Nephron progenitor cell (in vitro differentiated cells): Measurements from ENCODE around the gene RAD1.

Experiments
- DNase-seq: peaks from one replicate; pipeline ENCODE4 v3.0.0; 2021
- H3K27ac Mint-ChIP-seq: 2 replicates; pipeline ENCODE4 v1.8.0; 2021; ENCODE audit warnings: mild to moderate bottlenecking, moderate library complexity, mixed read lengths
- H3K27me3 Mint-ChIP-seq: 2 replicates; pipeline ENCODE4 v1.8.0; 2021; ENCODE audit warnings: mild to moderate bottlenecking, low read depth, mixed read lengths; ENCODE audit not compliant: poor library complexity
- H3K36me3 Mint-ChIP-seq: 2 replicates; pipeline ENCODE4 v1.8.0; 2021; ENCODE audit warnings: low read depth, mixed read lengths
- H3K4me1 Mint-ChIP-seq: 2 replicates; pipeline ENCODE4 v1.8.0; 2021; ENCODE audit warnings: mixed read lengths
- H3K4me3 Mint-ChIP-seq: 2 replicates; pipeline ENCODE4 v1.8.0; 2021; ENCODE audit warnings: mild to moderate bottlenecking, moderate library complexity, mixed read lengths
- H3K9me3 Mint-ChIP-seq: 2 replicates; pipeline ENCODE4 v1.8.0; 2021; ENCODE audit warnings: mild to moderate bottlenecking, moderate library complexity, mixed read lengths
- CTCF ChIP-seq: fragments of 200-600 bp; sonication (generic); IDR thresholded peaks from 2 replicates; pipeline ENCODE4 v1.5.0; 2021; ENCODE audit warnings: antibody characterized with exemption

Gene RAD1

DNA sequence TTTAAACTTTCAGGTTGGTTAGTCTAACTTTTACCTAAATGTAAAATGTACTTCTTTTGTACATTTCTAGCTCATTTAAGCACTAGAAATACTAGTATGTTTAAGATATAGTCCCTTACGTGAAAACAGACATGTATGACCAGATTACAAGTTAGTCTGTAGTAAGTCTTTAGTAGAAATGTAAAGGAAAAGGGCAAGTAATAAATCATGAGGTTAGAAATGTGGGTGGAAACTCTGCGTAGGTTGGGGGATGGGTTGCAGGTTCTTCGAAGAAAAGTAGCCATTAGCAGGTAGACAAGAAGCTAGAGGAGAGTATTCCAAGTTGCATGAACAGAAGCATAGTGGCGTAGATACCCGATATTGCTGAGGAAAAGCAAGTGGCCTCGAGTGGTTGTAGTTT lies 22.9 kb downstream of the RAD1 start:
- peaks cover 9% of the 10 kb centered on the region for H3K4me1 Mint-ChIP-seq
- no peak for TF ChIP-seq CTCF
- no peak overlapping the region for H3K4me3 Mint-ChIP-seq
- H3K27me3 Mint-ChIP-seq = peaks cover 5% of the 10 kb centered on the region
- no peak overlapping the region for H3K27ac Mint-ChIP-seq
- no peak for DNase-seq
- H3K9me3 Mint-ChIP-seq = no peaks in the 10 kb centered on the region
- no peaks in the 10 kb centered on the region for H3K36me3 Mint-ChIP-seq

DNA sequence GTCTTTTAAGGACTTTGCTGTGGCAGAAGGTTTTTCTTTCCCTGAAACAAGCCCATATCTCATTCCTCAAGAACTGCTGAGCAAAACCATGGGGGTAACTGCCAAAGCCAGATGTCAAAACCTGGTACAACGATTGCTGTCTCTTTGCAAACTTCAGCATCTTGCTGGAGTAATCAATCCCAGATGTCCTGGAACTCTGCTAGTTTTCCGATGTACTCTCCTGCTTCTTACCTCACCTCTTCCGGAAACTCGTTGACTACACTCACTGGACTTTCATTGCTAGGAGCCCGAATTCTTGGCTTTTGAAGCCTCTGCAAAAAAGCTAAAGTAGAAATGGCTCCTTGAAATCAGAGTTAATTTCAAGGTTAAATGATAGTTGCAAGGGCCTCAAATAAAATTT lies 23.3 kb downstream of the RAD1 start:
- Mint-ChIP-seq H3K9me3 (no peaks in the 10 kb centered on the region), H3K4me1 (peaks cover 9% of the 10 kb centered on the region), H3K4me3 (no peak overlapping the region), H3K27me3 (peaks cover 8% of the 10 kb centered on the region), H3K27ac (no peak overlapping the region), H3K36me3 (no peaks in the 10 kb centered on the region)
- TF ChIP-seq CTCF = no peak
- DNase-seq = no peak

DNA sequence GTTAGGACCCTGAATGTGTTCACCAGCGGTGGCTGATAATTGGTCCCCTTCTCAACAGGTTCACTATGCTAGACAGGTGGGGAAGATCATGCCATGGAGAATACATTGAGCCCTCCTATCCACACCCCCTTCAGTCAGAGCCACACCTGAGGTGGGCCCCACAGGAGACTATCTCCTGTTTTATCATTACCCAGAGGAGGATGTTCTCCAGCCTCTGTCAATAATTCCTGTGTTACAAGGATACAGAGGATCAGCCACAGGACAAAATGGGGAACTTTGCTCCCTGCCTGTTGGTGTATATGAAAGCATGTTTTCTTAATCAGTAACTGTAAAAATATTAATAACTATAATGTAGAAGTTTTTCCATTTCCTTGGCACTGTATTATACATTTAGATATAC lies 25.9 kb downstream of the RAD1 start:
- peaks cover 9% of the 10 kb centered on the region for H3K27me3 Mint-ChIP-seq
- no peaks in the 10 kb centered on the region for H3K36me3 Mint-ChIP-seq
- H3K27ac Mint-ChIP-seq = no peak overlapping the region
- DNase-seq = no peak
- no peaks in the 10 kb centered on the region for H3K9me3 Mint-ChIP-seq
- TF ChIP-seq CTCF = no peak
- peaks cover 9% of the 10 kb centered on the region for H3K4me1 Mint-ChIP-seq
- H3K4me3 Mint-ChIP-seq = no peak overlapping the region

- no peak for DNase-seq
- Mint-ChIP-seq H3K27me3 (peaks cover 9% of the 10 kb centered on the region), H3K4me3 (no peak overlapping the region), H3K36me3 (no peaks in the 10 kb centered on the region), H3K27ac (no peak overlapping the region), H3K4me1 (no peaks in the 10 kb centered on the region), H3K9me3 (no peaks in the 10 kb centered on the region)
- TF ChIP-seq CTCF = no peak
Measured at GRCh38 chr5:34886392-34887119, 28.7 kb downstream of the RAD1 start.

DNA sequence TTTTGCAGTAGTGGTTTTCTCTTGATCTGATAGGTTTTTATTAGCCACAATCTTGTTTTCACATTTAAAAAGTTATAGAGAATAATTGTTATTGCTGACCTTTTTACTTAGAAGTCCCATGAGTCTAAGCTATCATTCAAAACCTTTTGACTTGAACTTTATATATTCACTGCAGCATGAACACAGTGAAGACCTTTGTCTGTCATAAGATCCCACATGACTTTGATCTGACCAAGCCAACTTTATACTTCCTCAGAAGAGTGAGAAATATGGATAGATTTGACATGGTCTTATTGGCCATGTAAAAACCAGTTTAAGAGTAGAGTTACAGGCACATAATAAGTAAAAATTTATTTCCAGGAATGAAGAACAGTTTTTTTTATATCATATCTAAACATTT lies 34.1 kb downstream of the RAD1 start:
- peaks cover 19% of the 10 kb centered on the region for H3K9me3 Mint-ChIP-seq
- no peak overlapping the region for H3K27ac Mint-ChIP-seq
- TF ChIP-seq CTCF = no peak
- no peak for DNase-seq
- no peak overlapping the region for H3K4me3 Mint-ChIP-seq
- H3K27me3 Mint-ChIP-seq = no peaks in the 10 kb centered on the region
- no peaks in the 10 kb centered on the region for H3K4me1 Mint-ChIP-seq
- H3K36me3 Mint-ChIP-seq = peaks cover 2% of the 10 kb centered on the region

DNA sequence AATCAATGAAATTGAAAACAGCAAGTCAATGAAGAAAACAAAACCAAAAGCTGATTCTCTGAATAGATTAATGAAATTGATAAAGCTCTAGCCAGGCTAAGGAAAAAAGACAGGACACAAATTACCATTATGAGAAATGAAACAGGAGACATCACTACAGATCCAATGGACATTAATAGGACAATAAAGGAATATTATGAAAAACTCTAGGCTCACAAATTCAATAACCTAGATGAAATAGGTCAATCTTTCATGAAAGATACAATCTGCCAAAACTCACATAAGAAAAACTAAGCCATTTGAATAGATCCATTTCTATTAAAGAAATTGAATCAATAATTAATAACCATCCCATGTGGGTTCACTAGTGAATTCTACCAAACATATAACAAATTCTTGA lies 39.0 kb downstream of the RAD1 start:
- Mint-ChIP-seq H3K27ac (no peak overlapping the region), H3K36me3 (peaks cover 9% of the 10 kb centered on the region), H3K4me3 (no peak overlapping the region), H3K27me3 (peaks cover 4% of the 10 kb centered on the region), H3K4me1 (no peaks in the 10 kb centered on the region), H3K9me3 (peaks cover 35% of the 10 kb centered on the region)
- DNase-seq = no peak
- TF ChIP-seq CTCF = no peak
